A673 (cell line): ENCODE data around the gene H1-8. TPM values are rescaled to one million over a fixed set of nuclear protein-coding genes. Genes with fewer than 3 reads are reported as not detected.

Experiments used
- BruUV-seq: library from RNA; stranded (reverse); fragments of 400-500 nt; replicated peaks from 2 replicates; lab custom pipeline; 2021; lab: Mats Ljungman, UMichigan
- CTCF ChIA-PET: fragments of 300-600 bp; sonication (Branson Sonifier 250); formaldehyde crosslinking; loops from one replicate; lab custom pipeline; 2022; ENCODE audit warnings: antibody characterized with exemption; lab: Charles Lee
- POLR2A ChIA-PET: fragments of 300-600 bp; sonication (Branson Sonifier 250); formaldehyde crosslinking; loops from one replicate; lab custom pipeline; 2022; ENCODE audit warnings: antibody characterized with exemption; ENCODE audit not compliant: low non-redundant PET; lab: Charles Lee
- DNase-seq: peaks from one replicate; pipeline ENCODE4 v3.0.0-alpha.2; 2015; ENCODE audit warnings: low spot score
- H3K27ac ChIP-seq: fragments of 200-600 bp; sonication (generic); 2 replicates; pipeline ENCODE4 v1.5.1; 2016; ENCODE audit warnings: mixed run types, low read depth, mild to moderate bottlenecking, mixed read lengths, antibody characterized with exemption, low read length; ENCODE audit not compliant: poor library complexity, severe bottlenecking
- H3K27me3 ChIP-seq: fragments of 200-600 bp; sonication (generic); replicated peaks from 2 replicates; pipeline ENCODE4 v1.6.1; 2017; ENCODE audit warnings: mixed run types, low read depth, mild to moderate bottlenecking, mixed read lengths, antibody characterized with exemption, low read length; ENCODE audit not compliant: insufficient read depth, poor library complexity
- H3K36me3 ChIP-seq: fragments of 200-600 bp; sonication (generic); 2 replicates; pipeline ENCODE4 v1.6.1; 2016; ENCODE audit warnings: mixed run types, mild to moderate bottlenecking, mixed read lengths, antibody characterized with exemption, low read length; ENCODE audit not compliant: insufficient read depth, poor library complexity, severe bottlenecking
- H3K4me1 ChIP-seq: fragments of 200-600 bp; sonication (generic); 2 replicates; pipeline ENCODE4 v1.6.1; 2017; ENCODE audit warnings: mixed run types, mild to moderate bottlenecking, mixed read lengths, antibody characterized with exemption, low read length; ENCODE audit not compliant: insufficient read depth, poor library complexity, severe bottlenecking
- H3K4me3 ChIP-seq: fragments of 200-600 bp; sonication (generic); 2 replicates; pipeline ENCODE4 v1.5.1; 2016; ENCODE audit warnings: low read depth, mixed run types, mild to moderate bottlenecking, mixed read lengths, low read length; ENCODE audit not compliant: poor library complexity, severe bottlenecking
- H3K9me3 ChIP-seq: fragments of 200-600 bp; sonication (generic); 2 replicates; pipeline ENCODE4 v1.6.1; 2016; ENCODE audit warnings: mixed run types, low read depth, mild to moderate bottlenecking, mixed read lengths, antibody characterized with exemption, low read length; ENCODE audit not compliant: poor library complexity, severe bottlenecking
- CTCF ChIP-seq: fragments of 300-800, 200-600 bp; sonication (generic); conservative IDR thresholded peaks from 2 replicates; pipeline ENCODE4 v1.5.1; 2017; ENCODE audit warnings: low read depth, mild to moderate bottlenecking, antibody characterized with exemption, low read length, moderate library complexity, mixed read lengths
- EZH2 ChIP-seq: fragments of 200-600 bp; sonication (generic); IDR thresholded peaks from 2 replicates; pipeline ENCODE4 v1.6.1; 2017; ENCODE audit warnings: borderline replicate concordance, low read depth, mild to moderate bottlenecking, mixed read lengths, antibody characterized with exemption, low read length; ENCODE audit not compliant: poor library complexity, severe bottlenecking
- intact Hi-C: fragments of 100-400 bp; cut with micrococcal nuclease; formaldehyde crosslinking; loops from one replicate; pipeline ENCODE4 v1.10.0; 2022; ENCODE audit not compliant: unreplicated experiment
- total RNA-seq: library from RNA; stranded (reverse); gene quantifications from 2 replicates; pipeline ENCODE4 v1.2.3, GENCODE V29; 2021

H1-8 gene
- total RNA-seq, 1 experiment from 2014 or later, result not detected

- Histone ChIP-seq H3K27me3 (no peaks in the 10 kb centered on the region), H3K4me1 (no peaks in the 10 kb centered on the region), H3K9me3 (no peaks in the 10 kb centered on the region), H3K36me3 (no peaks in the 10 kb centered on the region), H3K27ac (no peak overlapping the region), H3K4me3 (no peak overlapping the region)
- no peak for TF ChIP-seq CTCF
- TF ChIP-seq EZH2, result no peak
- intact Hi-C loops, result no loop called here
- BruUV-seq, result no TSS peak
- ChIA-PET POLR2A (no interaction called here), CTCF (no interaction called here)
- DNase-seq, result peak; percentile 19
These were observed 8.4 kb upstream of the H1-8 start for GRCh38 chr3:129534428-129535027.

GRCh38 chr3:129535075-129535474 lies 7.9 kb upstream of the H1-8 start:
- Histone ChIP-seq H3K9me3 (no peaks in the 10 kb centered on the region), H3K27me3 (no peaks in the 10 kb centered on the region), H3K4me1 (no peaks in the 10 kb centered on the region), H3K4me3 (no peak overlapping the region), H3K27ac (no peak overlapping the region), H3K36me3 (no peaks in the 10 kb centered on the region)
- ChIA-PET CTCF (no interaction called here), POLR2A (interaction anchor here (0.7 kb wide), 1 partner anchor 20 kb away, joined by 7 read pairs; no protein-coding TSS in a partner anchor)
- intact Hi-C loops, result no loop called here
- no peak for DNase-seq
- TF ChIP-seq EZH2 (no peak), CTCF (no peak)
- no TSS peak for BruUV-seq

- CTCF ChIA-PET, result no interaction called here
- POLR2A ChIA-PET, result no interaction called here
- H3K4me3 ChIP-seq, result no peak overlapping the region
- no peaks in the 10 kb centered on the region for H3K9me3 ChIP-seq
- no peaks in the 10 kb centered on the region for H3K36me3 ChIP-seq
- BruUV-seq, result no TSS peak
- no peaks in the 10 kb centered on the region for H3K27me3 ChIP-seq
- no peak overlapping the region for H3K27ac ChIP-seq
- TF ChIP-seq CTCF, result no peak
- TF ChIP-seq EZH2, result no peak
- intact Hi-C loops, result no loop called here
- DNase-seq, result no peak
- H3K4me1 ChIP-seq, result no peaks in the 10 kb centered on the region
These were observed 6.7 kb upstream of the H1-8 start for GRCh38 chr3:129536374-129536667.
